ENCODE measurements around the gene BSCL2.

Gene BSCL2

DNA sequence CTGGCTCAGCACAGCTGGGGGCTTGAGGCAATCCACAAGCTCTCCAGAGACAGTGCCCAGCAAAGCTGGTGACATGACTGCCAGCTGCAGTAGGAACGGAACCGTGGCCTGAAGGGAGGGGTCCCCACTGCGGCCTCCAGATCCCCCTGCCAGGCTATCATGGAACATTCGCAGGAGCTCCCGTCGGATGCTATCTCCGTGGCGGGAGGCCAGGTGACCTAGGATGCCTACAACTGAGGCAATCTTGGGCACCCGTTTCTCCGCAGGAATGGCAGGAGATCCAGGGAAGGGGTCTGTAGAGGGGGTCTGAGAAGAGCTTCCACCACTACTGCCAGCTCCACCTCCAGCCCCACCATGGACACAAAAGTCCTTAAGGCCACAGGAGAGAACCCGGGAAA is 58.3 kb downstream of the BSCL2 start:
- no peak for DNase-seq (ENCODE audit: low read depth)
- Histone ChIP-seq H3K9ac (ENCODE audit: low read length) (no peak overlapping the region), H3K9me3 (ENCODE audit: control insufficient read depth, low read length) (no peaks in the 10 kb centered on the region), H3K4me1 (ENCODE audit: control insufficient read depth, insufficient read depth, low read length) (peaks cover 40% of the 10 kb centered on the region), H3K36me3 (ENCODE audit: control insufficient read depth, insufficient read depth, low read length, severe bottlenecking) (peaks cover 25% of the 10 kb centered on the region), H3K27me3 (replicated peaks; ENCODE audit: control insufficient read depth, insufficient read depth, low read length) (no peaks in the 10 kb centered on the region), H3K4me3 (ENCODE audit: low read length) (no peak overlapping the region)

DNA sequence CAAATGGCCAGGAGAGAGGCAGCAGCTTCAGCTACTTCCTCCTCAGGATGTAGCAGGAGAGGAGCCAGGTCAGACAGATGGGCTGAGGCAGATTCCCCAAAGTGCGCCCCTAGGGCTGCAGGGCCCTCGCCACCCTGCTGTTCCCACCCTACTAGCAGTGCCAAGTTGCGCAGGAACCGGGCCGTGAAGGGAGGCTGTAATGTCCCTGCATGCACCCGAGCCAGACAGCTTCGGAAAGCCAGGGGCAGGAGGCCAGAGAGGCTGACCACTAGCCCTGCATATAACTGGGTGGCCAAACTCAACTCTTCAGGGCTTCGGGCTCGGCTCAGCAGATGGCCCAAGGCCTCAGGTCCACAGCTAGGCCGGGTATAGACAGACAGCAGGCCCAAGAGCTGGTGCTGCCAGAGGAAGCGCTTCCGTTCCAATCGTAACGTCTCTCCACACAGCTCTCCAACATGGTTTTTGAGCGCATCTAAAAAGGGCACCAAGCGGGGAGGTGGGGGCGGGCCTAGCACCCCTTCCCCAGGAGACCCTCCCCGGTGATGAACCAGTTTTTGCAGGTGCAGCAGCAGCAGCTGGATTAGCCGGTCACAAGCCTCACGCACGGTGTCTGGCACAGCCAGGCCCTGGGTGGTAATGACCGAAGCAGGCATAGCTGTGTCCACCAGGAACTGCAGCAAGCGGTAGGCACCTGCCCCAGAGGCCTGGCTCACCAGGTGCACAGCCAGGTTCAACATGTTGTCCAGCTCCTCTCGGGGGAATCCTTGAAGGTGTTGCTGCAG is 58.8 kb downstream of the BSCL2 start:
- Histone ChIP-seq H3K9ac (ENCODE audit: low read length) (no peak overlapping the region), H3K4me1 (ENCODE audit: control insufficient read depth, insufficient read depth, low read length) (peaks cover 40% of the 10 kb centered on the region), H3K9me3 (ENCODE audit: control insufficient read depth, low read length) (no peaks in the 10 kb centered on the region), H3K4me3 (ENCODE audit: low read length) (no peak overlapping the region), H3K36me3 (ENCODE audit: control insufficient read depth, insufficient read depth, low read length, severe bottlenecking) (peaks cover 25% of the 10 kb centered on the region), H3K27me3 (replicated peaks; ENCODE audit: control insufficient read depth, insufficient read depth, low read length) (no peaks in the 10 kb centered on the region)
- DNase-seq (ENCODE audit: low read depth), result no peak

DNA sequence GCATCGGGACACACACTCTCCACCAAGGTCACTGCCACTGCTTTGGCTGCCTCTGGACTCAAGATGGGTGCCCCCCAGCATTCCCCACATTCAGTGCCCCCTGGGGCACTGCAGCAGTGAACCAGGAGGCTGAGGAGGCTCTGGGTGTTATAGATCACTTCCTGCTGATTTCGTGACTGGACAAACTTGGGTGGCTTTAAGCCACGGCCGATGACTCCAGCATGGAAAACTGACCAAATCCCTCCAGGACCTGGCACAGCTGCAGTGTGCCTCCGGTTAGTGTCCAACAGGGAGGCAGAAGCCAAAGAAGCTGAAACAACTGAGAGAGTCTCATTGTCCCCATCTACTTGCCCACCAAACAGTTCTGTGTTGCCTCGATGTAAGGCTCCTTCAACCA is 59.6 kb downstream of the BSCL2 start:
- no peaks in the 10 kb centered on the region for H3K27me3 ChIP-seq (replicated peaks; ENCODE audit: control insufficient read depth, insufficient read depth, low read length)
- peak overlapping the region; percentile 67 for H3K9ac ChIP-seq (ENCODE audit: low read length)
- peaks cover 41% of the 10 kb centered on the region for H3K4me1 ChIP-seq (ENCODE audit: control insufficient read depth, insufficient read depth, low read length)
- no peak overlapping the region for H3K4me3 ChIP-seq (ENCODE audit: low read length)
- peaks cover 31% of the 10 kb centered on the region for H3K36me3 ChIP-seq (ENCODE audit: control insufficient read depth, insufficient read depth, low read length, severe bottlenecking)
- no peak for DNase-seq (ENCODE audit: low read depth)
- no peaks in the 10 kb centered on the region for H3K9me3 ChIP-seq (ENCODE audit: control insufficient read depth, low read length)

DNA sequence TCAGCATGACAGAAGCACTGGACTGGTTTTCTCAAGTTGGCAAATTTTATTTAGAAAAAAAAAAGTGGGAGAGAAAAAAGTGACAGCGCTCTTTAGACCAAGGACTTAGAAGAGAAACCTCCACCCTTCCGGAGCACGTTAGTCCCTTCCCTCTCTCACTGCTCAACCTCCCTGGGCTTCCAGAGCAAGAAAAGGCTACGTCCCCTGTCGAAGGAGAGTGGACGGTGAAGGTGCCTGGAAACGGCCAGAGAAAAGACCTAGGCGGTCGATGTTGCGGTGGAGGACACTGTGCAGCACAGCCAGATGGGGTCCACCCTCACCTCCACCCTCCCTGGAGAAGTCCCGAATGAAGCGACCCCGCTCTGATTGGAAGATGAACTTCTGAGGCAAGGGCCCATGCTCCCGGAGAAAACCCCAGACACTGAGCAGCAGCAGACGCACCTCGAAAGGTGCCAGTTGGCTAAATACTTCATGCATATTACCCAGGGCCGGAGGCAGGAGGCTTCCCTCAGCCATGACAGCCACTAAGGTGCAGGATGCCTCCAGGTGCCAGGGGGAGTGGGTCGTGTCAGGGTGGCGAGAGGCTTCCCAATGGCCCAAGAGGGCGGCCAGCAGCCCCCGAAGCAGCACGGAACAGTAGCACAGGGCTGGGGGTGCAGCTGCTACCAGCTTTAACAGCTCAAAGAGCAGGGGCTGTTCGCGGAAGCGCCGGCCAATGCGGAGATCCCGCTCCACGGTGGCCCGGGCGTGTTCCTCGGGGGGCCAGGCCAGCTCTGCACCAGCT is 60.2 kb downstream of the BSCL2 start:
- peak overlapping the region; percentile 67 for H3K9ac ChIP-seq (ENCODE audit: low read length)
- DNase-seq (ENCODE audit: low read depth), result no peak
- no peaks in the 10 kb centered on the region for H3K9me3 ChIP-seq (ENCODE audit: control insufficient read depth, low read length)
- peaks cover 36% of the 10 kb centered on the region for H3K4me1 ChIP-seq (ENCODE audit: control insufficient read depth, insufficient read depth, low read length)
- H3K27me3 ChIP-seq (replicated peaks; ENCODE audit: control insufficient read depth, insufficient read depth, low read length), result no peaks in the 10 kb centered on the region
- peaks cover 31% of the 10 kb centered on the region for H3K36me3 ChIP-seq (ENCODE audit: control insufficient read depth, insufficient read depth, low read length, severe bottlenecking)
- peak overlapping the region; percentile 55 for H3K4me3 ChIP-seq (ENCODE audit: low read length)

DNA sequence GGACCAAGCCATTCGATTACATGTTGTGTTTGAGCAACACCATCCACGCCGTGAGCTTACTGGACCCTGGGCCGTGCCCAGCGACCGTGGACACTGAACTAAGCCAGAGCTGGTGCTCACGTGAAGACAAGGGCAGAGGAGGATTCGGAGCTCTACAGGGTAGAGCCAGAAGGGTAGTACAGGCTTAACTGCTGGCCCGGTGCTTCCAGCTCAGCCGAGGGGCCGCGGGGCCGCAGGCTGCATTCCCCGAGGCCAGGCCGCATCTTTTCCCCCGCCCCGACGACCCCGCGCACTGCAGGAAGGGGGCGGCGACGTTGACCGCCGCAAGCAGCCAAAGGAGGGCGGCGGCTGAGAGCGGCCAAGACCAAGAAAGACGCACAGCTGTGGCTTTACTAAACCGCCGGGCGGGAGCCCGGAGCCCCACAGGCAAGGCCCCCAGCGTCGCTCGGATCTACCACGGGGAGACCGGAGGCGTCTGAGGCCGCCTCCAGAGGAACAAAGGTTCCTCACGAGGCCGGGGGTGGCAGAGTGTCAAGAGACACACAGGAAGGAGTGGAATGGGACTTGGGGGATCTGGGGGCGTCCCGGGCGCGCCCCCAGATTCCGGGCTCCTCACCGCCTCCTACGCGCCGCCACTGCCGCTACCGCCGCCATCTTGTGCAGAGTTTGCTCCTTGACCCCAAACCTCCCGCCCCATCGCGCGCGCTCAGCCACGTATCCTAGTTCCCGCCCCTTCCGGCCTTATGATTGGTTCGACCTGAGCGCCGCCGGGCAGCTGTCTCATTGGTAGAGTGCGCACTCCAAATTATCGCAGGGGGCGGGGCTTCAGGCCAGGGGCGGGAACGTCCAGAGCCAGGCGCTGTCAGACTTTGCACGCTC is 61.0 kb downstream of the BSCL2 start, which contains the start of gene GANAB:
Gene GANAB (minus strand): TSS at position 668 of the 879 bp plus-strand sequence. CDS start 14 bp downstream, at position 654.
- Histone ChIP-seq H3K9me3 (ENCODE audit: control insufficient read depth, low read length) (no peaks in the 10 kb centered on the region), H3K4me1 (ENCODE audit: control insufficient read depth, insufficient read depth, low read length) (peaks cover 30% of the 10 kb centered on the region), H3K9ac (ENCODE audit: low read length) (peak within 1 kb of the TSS; percentile 99), H3K36me3 (ENCODE audit: control insufficient read depth, insufficient read depth, low read length, severe bottlenecking) (peaks cover 31% of the 10 kb centered on the region), H3K27me3 (replicated peaks; ENCODE audit: control insufficient read depth, insufficient read depth, low read length) (no peaks in the 10 kb centered on the region), H3K4me3 (ENCODE audit: low read length) (peak within 1 kb of the TSS; percentile 95)
- DNase-seq (ENCODE audit: low read depth), result peak; percentile 100

DNA sequence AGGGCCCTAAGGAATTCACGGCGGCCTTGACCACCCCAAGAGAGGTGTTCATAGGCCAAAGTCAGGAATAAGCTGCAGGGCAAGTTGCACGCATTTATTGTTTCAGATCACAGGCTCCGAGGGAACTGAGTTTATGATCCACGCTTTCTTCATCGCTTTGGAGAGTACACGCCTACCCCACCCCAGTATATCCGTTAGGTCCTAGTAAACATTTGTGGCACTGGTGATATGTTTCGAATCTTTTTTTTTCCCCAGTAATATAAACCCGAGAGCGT is 61.6 kb downstream of the BSCL2 start:
- peaks cover 31% of the 10 kb centered on the region for H3K36me3 ChIP-seq (ENCODE audit: control insufficient read depth, insufficient read depth, low read length, severe bottlenecking)
- H3K4me1 ChIP-seq (ENCODE audit: control insufficient read depth, insufficient read depth, low read length), result peaks cover 30% of the 10 kb centered on the region

DNA sequence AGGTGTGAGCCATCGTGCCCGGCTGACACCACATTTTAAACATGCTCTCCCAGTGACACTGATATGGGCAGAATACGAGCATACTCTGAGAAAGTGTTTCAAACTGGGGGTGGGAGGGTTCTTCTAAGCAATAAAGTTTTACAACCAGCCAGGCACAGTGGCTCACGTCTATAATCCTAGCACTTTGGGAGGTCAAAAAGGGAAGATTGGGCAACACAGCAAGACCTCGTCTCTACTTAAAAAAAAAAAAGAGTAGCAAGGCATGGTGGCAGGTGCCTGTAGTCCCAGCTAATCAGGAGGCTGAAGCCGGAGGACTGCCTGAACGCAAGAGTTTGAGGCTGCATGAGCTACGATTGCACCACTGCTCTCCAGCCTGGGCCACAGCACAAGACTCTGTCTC is 63.0 kb downstream of the BSCL2 start:
- H3K36me3 ChIP-seq (ENCODE audit: control insufficient read depth, insufficient read depth, low read length, severe bottlenecking), result peaks cover 30% of the 10 kb centered on the region

More for the DNA sequence above, 61.6 kb downstream of the BSCL2 start:
- H3K9ac ChIP-seq (ENCODE audit: low read length), result peak overlapping the region; percentile 99
- no peaks in the 10 kb centered on the region for H3K27me3 ChIP-seq (replicated peaks; ENCODE audit: control insufficient read depth, insufficient read depth, low read length)
- peak overlapping the region; percentile 95 for H3K4me3 ChIP-seq (ENCODE audit: low read length)
- no peaks in the 10 kb centered on the region for H3K9me3 ChIP-seq (ENCODE audit: control insufficient read depth, low read length)
- no peak for DNase-seq (ENCODE audit: low read depth)

More for the DNA sequence above, 63.0 kb downstream of the BSCL2 start:
- no peaks in the 10 kb centered on the region for H3K9me3 ChIP-seq (ENCODE audit: control insufficient read depth, low read length)
- H3K4me3 ChIP-seq (ENCODE audit: low read length), result no peak overlapping the region
- no peaks in the 10 kb centered on the region for H3K27me3 ChIP-seq (replicated peaks; ENCODE audit: control insufficient read depth, insufficient read depth, low read length)
- DNase-seq (ENCODE audit: low read depth), result no peak
- H3K9ac ChIP-seq (ENCODE audit: low read length), result peak overlapping the region; percentile 99
- H3K4me1 ChIP-seq (ENCODE audit: control insufficient read depth, insufficient read depth, low read length), result peaks cover 30% of the 10 kb centered on the region
